Peyer's patch (tissue), 4 donors: ENCODE data around the gene LPIN2.

ENCODE experiments used
- CTCF ChIP-seq, 6 experiments: fragments of 450-650 bp in 4 of 6; fragments of 200-600 bp in 2 of 6; sonication (generic) in 1 of 6; IDR thresholded peaks; one replicate each; pipeline ENCODE4 v1.5.1; 2017 to 2019; ENCODE audit warnings: antibody characterized with exemption in 6 of 6, mild to moderate bottlenecking in 3 of 6, moderate library complexity in 1 of 6
- POLR2A ChIP-seq, 2 donors: fragments of 450-650 bp; IDR thresholded peaks; one replicate each; pipeline ENCODE4 v1.5.1; 2017; ENCODE audit warnings: antibody characterized with exemption in 2 of 2, mild to moderate bottlenecking in 2 of 2, moderate library complexity in 2 of 2

- TF ChIP-seq POLR2A (IDR thresholded peaks at IDR 0.05) (no peak), CTCF (IDR thresholded peaks at IDR 0.05) (no peak)
These were observed 24.5 kb upstream of the LPIN2 start for GRCh38 chr18:3037423-3037915.
